NT2/D1 (cell line): ENCODE data around the gene KMT2E.
"Not testable (repeated sequence)": the region's sequence is repeated elsewhere in the genome, so short reads cannot be mapped to it uniquely, and the experiment has no call there.

Experiments used
- DNase-seq: peaks from one replicate; pipeline ENCODE4 v3.0.0-alpha.2; 2011; ENCODE audit warnings: low read depth, low spot score
- H3K27me3 ChIP-seq: 2 replicates; pipeline ENCODE4 v1.6.0; 2011; ENCODE audit warnings: mild to moderate bottlenecking; ENCODE audit not compliant: insufficient read length, insufficient read depth
- H3K36me3 ChIP-seq: 2 replicates; pipeline ENCODE4 v1.6.1; 2011; ENCODE audit warnings: mild to moderate bottlenecking, low read length, mixed read lengths; ENCODE audit not compliant: insufficient read depth, insufficient read length
- H3K4me1 ChIP-seq: 2 replicates; pipeline ENCODE4 v1.5.1; 2011; ENCODE audit not compliant: insufficient read depth, insufficient read length
- H3K4me3 ChIP-seq: 2 replicates; pipeline ENCODE4 v1.5.1; 2011; ENCODE audit warnings: low read depth; ENCODE audit not compliant: insufficient read length
- H3K9ac ChIP-seq: 2 replicates; pipeline ENCODE4 v1.6.0; 2011; ENCODE audit warnings: low read depth; ENCODE audit not compliant: insufficient read length
- H3K9me3 ChIP-seq: 2 replicates; pipeline ENCODE4 v1.5.1; 2011; ENCODE audit warnings: mild to moderate bottlenecking, low read length; ENCODE audit not compliant: insufficient read depth
- SUZ12 ChIP-seq: IDR thresholded peaks from 2 replicates; pipeline ENCODE4 v1.6.1; 2011; ENCODE audit not compliant: insufficient read length, insufficient read depth; ENCODE audit errors: extremely low read depth
- YY1 ChIP-seq: IDR thresholded peaks from 2 replicates; pipeline ENCODE4 v1.6.1; 2011; ENCODE audit not compliant: insufficient read length, insufficient read depth
- ZNF274 ChIP-seq: IDR thresholded peaks from 2 replicates; pipeline ENCODE4 v1.6.1; 2011; ENCODE audit warnings: mild to moderate bottlenecking, low read depth, low read length

The KMT2E gene

DNA sequence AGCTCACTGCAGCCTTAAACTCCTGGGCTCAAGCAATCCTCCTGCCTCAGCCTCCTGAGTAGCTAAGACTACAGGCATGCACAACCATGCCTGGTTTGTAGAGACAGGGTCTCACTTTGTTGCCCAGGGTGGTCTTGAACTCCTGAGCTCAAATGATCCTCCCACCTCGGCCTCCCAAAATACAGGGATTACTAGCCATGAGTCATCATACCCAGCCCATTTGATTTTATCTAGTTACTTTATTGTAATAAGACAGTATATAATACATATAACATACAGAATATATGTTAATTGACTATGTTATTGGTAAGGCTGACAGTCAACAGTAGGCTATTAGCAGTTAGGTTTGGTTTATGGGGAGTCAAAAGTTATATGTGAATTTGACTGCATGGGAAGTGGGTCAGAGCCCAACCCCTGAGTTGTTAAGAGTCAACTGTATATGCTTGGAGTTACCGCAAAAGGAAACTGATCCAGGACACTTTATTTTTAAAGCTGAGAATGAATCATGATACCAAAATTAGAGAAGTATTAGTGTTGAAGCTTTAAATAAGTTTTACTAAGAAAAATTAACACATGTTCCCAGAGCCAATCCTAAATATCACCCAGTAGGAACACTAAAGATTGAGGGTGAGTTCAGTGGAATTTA lies 20.7 kb upstream of the KMT2E start:
- no peaks in the 10 kb centered on the region for H3K4me1 ChIP-seq
- H3K36me3 ChIP-seq = peaks cover 41% of the 10 kb centered on the region
- DNase-seq = no peak
- H3K9me3 ChIP-seq = no peaks in the 10 kb centered on the region
- H3K9ac ChIP-seq = no peak overlapping the region
- TF ChIP-seq YY1 (no peak), SUZ12 (no peak), ZNF274 (no peak)
- H3K4me3 ChIP-seq = no peak overlapping the region
- no peaks in the 10 kb centered on the region for H3K27me3 ChIP-seq

GRCh38 chr7:104998040-104998752 lies 15.8 kb upstream of the KMT2E start:
- TF ChIP-seq YY1 (no peak), ZNF274 (no peak), SUZ12 (no peak)
- H3K36me3 ChIP-seq = peaks cover 51% of the 10 kb centered on the region
- H3K9ac ChIP-seq = no peak overlapping the region
- peaks cover 5% of the 10 kb centered on the region for H3K4me1 ChIP-seq
- no peaks in the 10 kb centered on the region for H3K27me3 ChIP-seq
- no peak overlapping the region for H3K4me3 ChIP-seq
- no peaks in the 10 kb centered on the region for H3K9me3 ChIP-seq
- no peak for DNase-seq

DNA sequence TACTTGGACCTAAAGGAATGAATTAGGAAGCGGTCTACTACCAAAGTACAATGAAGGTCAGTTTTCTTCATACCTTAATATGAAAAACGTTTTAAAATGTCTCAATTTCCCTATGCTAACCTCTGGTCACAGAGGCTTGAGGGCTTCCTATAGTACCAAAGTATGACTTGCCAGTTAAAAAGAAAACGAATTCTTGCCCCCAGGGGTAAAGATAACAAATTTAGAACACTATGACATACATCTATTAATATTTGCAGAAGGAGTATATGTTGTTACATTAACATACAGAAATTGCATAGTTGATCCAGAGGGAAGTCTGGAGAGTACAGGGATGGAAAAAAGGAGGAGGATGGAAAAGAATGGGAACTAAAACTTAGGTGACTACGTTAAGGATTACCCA lies 13.8 kb upstream of the KMT2E start:
- no peaks in the 10 kb centered on the region for H3K27me3 ChIP-seq
- no peak for TF ChIP-seq SUZ12
- TF ChIP-seq ZNF274 = no peak
- TF ChIP-seq YY1 = no peak
- H3K36me3 ChIP-seq = peaks cover 42% of the 10 kb centered on the region
- peaks cover 5% of the 10 kb centered on the region for H3K4me1 ChIP-seq
- no peaks in the 10 kb centered on the region for H3K9me3 ChIP-seq
- H3K4me3 ChIP-seq = no peak overlapping the region
- DNase-seq = no peak
- no peak overlapping the region for H3K9ac ChIP-seq

DNA sequence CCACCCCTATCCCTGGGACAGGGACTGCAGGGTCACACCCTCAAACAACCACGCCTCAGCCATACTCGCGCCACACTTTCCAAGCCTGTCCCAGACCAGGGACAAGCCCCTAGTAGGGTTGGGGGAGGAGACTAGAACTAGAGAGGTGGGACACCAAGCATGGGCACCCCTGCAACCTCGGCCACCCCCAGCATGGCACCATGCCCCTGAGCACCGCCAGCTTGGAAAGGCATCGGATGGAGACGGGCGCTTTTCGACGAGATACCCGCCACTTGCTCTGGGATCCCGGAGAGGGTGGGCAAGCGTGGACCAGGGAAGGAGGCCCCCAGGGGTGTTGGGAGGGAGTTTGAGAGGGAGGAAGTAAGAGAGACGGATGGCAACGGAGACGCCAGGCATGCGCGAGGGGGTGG lies 13.1 kb upstream of the KMT2E start:
- no peaks in the 10 kb centered on the region for H3K9me3 ChIP-seq
- H3K27me3 ChIP-seq = no peaks in the 10 kb centered on the region
- H3K36me3 ChIP-seq = peaks cover 39% of the 10 kb centered on the region
- no peak overlapping the region for H3K4me3 ChIP-seq
- no peak for DNase-seq
- TF ChIP-seq ZNF274 (no peak), SUZ12 (no peak), YY1 (no peak)
- peaks cover 5% of the 10 kb centered on the region for H3K4me1 ChIP-seq
- no peak overlapping the region for H3K9ac ChIP-seq

DNA sequence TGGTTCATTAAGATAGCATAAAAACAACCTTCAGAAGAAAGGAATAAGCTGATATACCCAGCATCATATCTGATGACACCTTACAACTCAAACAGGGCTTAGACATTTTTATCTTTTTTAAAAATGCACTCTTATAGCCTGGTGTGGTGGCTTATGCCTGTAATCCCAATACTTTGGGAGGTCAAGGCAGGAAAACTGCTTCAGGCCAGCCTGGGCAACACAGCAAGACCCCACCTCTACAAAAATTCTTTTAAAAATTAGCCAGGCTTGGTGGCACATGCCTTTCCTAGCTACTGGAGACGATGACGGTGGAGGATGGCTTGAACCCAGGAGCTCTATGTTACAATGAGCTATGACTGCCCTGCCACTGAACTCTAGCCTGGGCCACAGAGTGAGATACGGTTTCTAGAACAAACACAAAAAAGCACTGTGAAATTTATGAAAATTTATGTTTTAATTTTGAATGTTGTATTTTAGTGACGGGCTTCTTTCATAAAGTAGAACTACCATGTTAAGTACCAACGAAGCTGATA lies 12.3 kb upstream of the KMT2E start:
- Histone ChIP-seq H3K27me3 (no peaks in the 10 kb centered on the region), H3K4me3 (no peak overlapping the region), H3K9me3 (no peaks in the 10 kb centered on the region), H3K36me3 (peaks cover 32% of the 10 kb centered on the region), H3K4me1 (peaks cover 5% of the 10 kb centered on the region), H3K9ac (no peak overlapping the region)
- TF ChIP-seq YY1 = no peak
- no peak for TF ChIP-seq ZNF274
- TF ChIP-seq SUZ12 = no peak
- DNase-seq = no peak

- no peak for TF ChIP-seq YY1
- H3K36me3 ChIP-seq = peaks cover 45% of the 10 kb centered on the region
- H3K9ac ChIP-seq = no peak overlapping the region
- no peak for DNase-seq
- no peaks in the 10 kb centered on the region for H3K9me3 ChIP-seq
- H3K4me3 ChIP-seq = no peak overlapping the region
- no peaks in the 10 kb centered on the region for H3K27me3 ChIP-seq
- H3K4me1 ChIP-seq = peaks cover 5% of the 10 kb centered on the region
Measured at GRCh38 chr7:105003275-105003674, 10.7 kb upstream of the KMT2E start.

GRCh38 chr7:105003872-105004510 lies 10.0 kb upstream of the KMT2E start:
- Histone ChIP-seq H3K27me3 (no peaks in the 10 kb centered on the region), H3K9me3 (no peaks in the 10 kb centered on the region), H3K4me1 (peaks cover 5% of the 10 kb centered on the region), H3K4me3 (no peak overlapping the region), H3K9ac (no peak overlapping the region), H3K36me3 (peaks cover 51% of the 10 kb centered on the region)
- TF ChIP-seq SUZ12 (no peak), ZNF274 (no peak), YY1 (no peak)
- DNase-seq = no peak

- not testable (repeated sequence) for H3K4me3 ChIP-seq, H3K27me3 ChIP-seq, DNase-seq, H3K9ac ChIP-seq, H3K9me3 ChIP-seq, H3K4me1 ChIP-seq
- peaks cover 50% of the 10 kb centered on the region for H3K36me3 ChIP-seq
Measured at GRCh38 chr7:105005006-105005405, 9.0 kb upstream of the KMT2E start.

DNA sequence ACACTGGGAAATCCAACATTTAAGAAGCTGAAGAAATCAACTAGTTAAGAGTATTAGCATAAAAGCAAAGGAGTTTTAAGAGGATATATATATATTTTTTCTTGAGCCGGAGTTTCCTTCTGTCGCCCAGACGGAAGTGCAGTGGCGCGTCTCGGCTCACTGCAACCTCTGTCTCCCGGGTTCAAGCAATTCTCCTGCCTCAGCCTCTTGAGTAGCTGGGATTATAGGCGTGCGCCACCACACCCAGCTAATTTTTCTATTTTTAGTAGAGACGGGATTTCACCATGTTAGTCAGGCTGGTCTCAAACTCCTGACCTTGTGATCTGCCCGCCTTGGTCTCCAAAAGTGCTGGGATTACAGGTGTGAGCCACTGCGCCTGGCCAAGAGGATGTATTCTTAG lies 8.5 kb upstream of the KMT2E start:
- not testable (repeated sequence) for H3K9me3 ChIP-seq, H3K9ac ChIP-seq, DNase-seq, H3K27me3 ChIP-seq, H3K4me1 ChIP-seq, H3K4me3 ChIP-seq
- peaks cover 54% of the 10 kb centered on the region for H3K36me3 ChIP-seq
